Activated T-cell treated with anti-CD3 and anti-CD28 coated beads for 24 hours (primary cell): ENCODE measurements around the gene SLC2A5.

Source experiments
- DNase-seq: peaks from one replicate; pipeline ENCODE4 v3.0.0-alpha.2; 2020; ENCODE audit warnings: low read depth

Gene SLC2A5

DNA sequence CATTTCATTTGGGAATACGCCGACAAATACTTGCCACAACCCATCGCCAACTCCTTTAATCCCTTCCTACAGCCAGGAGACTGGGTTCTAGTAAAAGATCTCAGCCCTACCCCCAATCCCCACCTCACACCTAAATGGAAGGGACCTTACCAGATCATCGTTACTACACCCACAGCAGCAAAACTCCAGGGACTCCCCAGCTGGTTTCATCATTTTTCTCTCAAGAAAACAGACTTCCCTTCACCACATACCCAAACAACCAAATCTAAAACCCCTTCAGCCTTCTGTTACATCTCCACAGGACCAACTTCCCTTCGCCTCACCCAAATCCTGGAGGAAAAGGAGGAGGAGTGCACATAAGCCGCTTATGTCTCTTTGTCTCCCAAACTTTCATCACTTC lies 23.7 kb upstream of the SLC2A5 start:
- DNase-seq = no peak

DNA sequence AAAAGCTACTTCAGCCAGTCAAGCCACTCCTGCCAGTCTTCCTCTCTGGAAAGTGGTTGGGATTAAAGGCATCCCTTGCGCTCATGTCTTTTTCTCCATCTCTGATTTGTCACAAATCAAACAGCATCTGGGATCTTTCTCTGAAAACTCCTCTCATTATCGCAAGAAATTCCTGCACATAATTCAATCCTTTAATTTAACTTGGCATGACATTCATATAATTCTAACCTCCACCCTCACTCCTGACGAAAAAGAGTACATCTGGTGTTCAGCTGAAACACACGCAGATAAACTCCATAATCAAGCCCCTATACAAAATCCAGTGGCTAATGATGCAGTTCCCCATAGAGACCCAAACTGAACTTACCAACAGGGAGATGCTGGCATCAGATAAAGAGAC lies 19.4 kb upstream of the SLC2A5 start:
- DNase-seq = no peak

DNA sequence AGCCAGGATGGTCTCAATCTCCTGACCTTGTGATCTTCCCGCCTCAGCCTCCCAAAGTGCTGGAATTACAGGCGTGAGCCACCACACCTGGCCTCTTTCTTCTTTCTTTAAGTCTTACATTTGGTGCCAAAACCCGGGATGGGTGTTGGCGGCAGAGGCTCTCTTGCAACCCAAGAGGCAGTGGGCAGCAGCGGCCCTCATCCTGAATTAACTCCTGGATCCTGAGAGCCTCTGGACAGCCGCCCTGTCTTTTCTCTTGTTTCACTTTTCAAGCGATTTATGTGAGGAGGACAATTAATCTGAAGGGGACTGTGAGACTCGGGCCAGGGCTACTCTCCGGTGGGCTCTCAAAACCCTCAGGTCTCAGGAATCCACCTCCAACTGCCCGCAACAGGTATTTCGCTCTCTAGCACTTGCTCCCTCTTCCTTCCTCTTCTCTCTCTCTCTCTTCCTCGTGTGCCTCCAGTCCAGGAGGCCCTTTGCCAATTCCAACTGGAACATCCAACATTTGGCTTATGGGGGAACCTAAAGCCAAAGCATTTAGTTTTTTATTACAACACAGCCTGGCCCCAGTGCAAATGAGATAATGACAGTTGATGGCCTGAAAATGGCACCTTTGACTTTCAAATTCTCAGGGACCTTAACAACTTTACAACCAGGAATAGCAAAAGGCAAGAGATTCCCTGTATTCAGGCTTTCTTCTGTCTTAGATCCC lies 18.1 kb upstream of the SLC2A5 start:
- DNase-seq = no peak

DNA sequence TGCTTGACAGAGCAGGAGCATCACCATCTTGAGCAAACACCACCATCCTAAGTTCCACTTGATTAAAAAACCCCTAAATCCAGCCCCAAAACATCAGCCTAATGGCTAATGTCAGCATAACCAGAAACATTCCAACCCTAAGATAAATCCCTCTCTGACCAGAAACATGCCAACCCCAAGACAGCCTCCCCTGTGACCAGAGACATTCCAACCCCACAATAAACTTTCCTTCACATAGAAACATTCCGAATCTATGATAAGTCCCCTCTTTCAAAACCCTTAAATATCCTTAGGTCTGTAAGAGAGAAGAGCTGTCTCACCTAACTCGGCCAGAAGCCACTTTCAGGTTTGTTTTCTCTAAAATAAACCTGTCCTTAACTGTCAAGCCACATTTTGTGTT lies 17.4 kb upstream of the SLC2A5 start:
- no peak for DNase-seq

DNA sequence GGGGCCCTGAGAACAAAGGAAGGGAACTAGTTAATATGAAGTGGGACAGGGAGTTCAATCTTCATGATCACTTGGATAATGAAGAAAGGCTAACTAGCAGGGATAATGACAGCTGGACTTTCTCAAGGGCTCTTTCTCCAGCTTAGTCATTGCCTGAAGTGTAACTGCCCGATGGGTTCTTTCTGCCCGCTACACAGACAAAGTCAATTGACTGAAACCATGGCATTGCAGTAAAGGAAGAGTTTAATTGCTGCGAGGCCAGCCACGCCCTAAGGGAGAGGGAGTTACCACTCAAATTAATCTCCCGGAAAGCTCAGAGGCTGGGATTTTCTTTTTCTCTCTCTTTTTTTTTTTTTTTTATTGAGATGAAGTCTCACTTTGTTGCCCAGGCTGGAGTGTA lies 16.6 kb upstream of the SLC2A5 start:
- no peak for DNase-seq

DNA sequence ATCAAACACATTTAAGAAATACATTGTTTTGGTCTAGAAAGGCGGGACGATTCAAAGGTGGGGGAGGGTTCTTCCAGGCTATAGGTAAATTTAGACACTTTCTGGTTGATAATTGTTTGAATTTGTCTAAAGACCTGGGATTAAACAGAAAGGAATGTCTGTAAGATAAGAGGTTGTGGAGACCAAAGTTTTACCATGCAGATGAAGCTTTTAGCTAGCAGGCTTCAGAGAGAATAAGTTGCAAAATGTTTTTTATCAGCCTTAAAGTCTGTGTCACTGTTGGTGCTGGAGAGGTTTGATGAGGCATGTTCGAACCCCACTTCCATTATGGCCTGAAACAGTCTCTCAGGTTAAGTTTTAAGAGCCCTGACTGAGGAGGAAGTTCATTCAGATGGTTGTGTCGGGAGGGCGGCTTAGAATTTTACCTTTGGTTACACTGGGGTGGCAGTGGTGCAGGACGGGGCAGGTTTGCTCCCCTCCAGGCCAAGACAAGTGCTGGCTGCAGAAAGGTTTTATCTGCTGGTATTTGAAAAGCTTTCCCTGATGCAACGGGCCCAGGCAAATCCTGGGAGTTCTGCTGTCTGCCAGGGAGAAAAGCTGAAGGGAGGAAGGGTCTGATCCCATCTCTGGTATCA lies 16.0 kb upstream of the SLC2A5 start:
- DNase-seq = no peak

DNA sequence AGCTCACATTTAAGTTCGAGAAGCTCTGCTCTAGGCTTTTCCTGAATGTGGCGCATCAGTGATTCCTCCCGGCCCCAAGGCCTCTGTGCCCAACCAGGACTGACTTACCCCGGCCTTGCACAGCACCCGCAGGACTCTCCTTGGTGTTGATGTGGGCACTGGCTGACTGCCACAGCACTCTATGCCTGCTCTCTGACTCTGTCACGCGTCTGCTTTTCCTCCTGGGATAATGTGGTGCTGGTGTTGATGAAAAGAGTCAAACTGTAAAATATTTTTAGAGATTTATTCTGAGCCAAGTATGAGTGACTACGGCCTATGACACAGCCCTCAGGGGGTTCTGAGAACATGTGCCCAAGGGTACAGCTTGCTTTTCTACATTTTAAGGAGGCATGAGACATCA lies 15.5 kb upstream of the SLC2A5 start:
- no peak for DNase-seq

DNA sequence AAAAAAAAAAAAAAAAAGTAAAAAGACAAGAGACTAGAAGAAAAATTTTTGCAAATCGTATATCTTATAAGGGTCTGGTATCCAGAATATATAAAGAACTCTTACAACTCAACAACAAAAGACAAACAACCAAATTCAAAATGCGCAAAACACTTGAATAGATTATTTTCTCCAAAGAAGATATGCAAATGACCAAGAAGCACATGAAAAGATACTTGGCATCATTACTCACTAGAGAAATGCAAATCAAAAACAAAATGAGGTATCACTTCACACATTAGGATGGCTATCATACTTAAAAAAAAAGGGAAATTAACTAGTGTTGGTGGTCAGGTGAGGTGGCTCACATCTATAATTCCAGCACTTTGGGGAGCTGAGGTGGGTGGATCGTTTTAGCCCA lies 12.0 kb upstream of the SLC2A5 start:
- no peak for DNase-seq

DNA sequence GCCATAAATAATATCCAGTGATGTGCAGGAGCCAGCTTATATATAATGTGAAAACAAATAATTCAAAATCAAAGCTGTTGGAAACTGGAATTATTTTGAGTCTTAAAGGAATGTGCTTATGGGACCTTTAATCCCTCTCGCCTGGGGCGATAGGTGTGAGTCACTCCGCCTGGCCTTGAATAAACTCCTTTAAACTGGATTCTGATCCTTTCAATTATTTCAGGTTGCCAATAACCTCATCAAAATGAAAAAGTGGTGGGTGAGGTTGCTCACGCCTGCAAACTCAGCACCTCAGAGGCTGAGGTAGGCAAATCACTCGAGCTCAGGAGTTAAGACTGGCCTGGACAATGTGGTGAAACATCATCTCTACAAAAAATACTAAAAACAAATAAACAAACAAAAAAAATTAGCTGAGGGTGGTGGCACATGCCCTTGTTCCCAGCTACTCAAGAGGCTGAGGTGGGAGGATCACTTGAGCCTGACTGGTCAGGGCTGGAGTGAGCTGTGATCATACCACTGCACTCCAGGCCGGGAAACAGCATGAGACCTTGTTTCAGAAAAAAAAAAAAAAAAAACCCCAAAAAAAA lies 11.4 kb upstream of the SLC2A5 start:
- no peak for DNase-seq

DNA sequence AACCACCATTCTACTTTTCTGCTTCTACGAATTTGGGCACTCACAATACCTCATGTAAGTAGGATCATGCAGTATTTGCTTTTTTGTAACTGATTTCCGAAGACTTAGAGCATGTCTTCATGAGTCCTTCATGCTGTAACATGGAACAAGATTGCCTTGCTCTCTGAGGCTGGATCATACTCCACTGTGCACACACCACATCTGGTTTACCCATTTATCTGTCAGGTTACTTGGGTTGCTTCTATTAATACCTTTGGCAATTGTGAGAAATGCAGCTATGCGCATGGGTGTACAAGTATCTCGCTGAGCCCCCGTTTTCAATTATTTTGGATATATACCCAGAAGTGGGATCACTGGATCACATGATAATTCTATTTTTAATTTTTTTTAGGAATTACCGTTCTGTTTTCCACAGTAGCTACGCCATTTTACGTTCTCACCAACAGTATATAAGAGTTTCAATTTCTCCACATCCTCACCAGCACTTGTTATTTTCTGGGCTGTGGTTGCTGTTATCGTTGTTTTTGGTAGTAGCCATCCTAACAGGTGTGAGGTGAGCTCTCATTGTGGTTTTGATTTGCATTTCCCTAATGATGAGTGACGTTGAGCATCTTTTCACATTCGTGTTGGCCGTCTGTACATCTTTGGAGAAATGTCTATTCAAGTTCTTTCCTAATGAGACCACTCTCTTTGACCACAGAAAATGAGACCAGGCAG lies 10.7 kb upstream of the SLC2A5 start:
- no peak for DNase-seq

DNA sequence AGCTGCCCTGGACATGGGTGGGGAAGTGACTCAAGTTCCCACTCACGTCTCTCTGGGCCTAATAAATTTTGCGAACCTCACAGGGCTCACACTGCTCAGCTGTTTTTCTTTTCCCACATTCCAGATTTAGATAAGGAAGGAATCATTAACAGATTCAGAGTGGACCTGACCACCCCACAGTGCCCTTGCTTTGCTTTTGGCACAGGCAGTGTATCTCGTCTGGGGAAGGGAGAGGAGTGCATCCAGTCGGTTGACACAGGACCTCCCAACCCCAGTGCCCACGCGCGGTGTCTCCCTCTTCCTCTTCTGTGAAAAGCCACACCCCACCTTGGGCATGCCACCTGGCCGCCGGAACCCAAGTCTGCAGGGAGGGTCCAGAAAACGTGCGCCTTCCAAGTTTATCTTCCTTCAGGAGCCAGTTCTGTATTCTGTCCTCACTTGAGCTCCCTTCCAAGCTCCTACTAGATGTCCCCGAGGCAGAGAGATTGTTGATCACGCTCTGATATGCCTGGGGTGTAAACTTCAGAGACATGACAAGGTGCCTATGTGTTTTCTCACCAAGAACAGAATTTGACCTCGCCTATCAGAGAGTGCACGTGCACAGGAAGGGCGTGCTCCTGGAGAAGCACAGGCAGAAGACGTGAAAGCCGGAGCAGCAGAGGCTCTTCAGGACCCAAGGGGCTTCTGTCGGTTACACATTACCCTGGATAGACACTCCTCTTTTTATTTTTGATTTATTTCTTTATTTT lies 9.5 kb upstream of the SLC2A5 start:
- DNase-seq = no peak

DNA sequence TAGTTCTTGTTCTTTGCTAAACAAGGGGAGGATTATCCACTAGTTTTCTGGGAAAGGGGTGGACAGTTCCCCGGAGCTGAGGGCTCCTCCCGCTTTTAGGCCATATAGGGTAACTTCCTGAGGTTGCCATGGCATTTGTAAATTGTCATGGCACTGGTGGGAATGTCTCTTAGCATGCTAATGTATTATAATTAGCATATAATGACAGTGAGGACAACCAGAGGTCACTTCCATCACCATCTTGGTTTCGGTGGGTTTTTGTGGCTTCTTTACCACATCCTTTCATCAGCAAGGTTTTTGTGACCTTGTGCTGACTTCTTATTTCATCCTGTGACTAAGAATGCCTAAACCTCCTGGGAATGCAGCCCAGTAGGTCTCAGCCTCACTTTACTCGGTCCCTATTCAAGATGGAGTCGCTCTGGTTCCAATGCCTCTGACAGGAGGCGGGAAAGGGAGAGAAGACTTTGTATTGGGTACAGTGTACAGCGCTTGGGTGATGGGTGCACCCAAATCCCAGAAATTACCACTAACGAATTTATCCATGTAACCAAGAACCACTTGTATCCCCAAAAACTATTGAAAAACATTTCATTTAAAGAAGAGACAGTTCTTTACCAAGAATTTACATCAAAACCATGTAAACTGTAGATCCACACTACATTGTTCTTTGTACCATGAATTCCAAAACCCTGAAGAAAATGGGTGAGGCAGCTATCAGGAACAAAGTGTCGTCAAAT lies 8.7 kb upstream of the SLC2A5 start:
- DNase-seq = no peak

DNA sequence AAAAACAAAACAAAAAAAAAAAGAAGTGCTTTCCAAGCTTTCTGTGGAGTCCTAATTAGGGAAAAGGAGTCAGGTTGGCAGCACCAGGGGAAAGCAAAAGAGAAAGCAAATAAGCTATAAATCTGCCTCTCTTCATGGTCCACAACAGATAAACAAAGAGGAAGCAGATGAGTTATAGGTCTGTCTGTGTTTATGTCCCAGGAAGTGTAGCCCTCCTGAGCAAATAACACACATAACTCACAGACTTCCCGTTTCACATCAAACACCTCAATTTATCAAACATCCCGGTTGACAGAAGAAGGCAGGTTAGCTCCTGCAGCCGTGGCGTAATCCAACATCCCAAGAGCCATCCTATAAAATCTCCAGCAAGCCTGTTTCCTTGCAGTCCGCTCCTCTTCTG lies 5.6 kb upstream of the SLC2A5 start:
- no peak for DNase-seq

DNA sequence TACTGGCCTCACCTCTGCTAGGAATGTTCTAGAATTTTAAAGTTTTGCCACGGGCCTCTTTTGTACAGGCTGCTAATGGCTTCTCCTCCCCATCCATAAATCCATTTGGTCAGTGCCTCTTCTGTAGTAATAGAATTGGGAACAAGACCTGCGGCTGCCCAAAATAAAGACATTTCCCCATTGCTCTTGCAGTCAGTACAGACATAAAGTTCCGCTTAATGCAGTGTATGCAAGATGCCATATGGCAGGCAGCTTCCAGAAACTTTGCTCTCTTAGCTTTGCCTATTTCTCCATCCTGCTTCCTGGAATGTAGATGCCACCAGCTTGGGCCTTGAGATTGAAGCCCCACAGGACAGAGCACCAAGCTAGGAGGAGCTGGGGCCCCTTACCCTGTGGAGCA lies 3.7 kb upstream of the SLC2A5 start:
- no peak for DNase-seq

DNA sequence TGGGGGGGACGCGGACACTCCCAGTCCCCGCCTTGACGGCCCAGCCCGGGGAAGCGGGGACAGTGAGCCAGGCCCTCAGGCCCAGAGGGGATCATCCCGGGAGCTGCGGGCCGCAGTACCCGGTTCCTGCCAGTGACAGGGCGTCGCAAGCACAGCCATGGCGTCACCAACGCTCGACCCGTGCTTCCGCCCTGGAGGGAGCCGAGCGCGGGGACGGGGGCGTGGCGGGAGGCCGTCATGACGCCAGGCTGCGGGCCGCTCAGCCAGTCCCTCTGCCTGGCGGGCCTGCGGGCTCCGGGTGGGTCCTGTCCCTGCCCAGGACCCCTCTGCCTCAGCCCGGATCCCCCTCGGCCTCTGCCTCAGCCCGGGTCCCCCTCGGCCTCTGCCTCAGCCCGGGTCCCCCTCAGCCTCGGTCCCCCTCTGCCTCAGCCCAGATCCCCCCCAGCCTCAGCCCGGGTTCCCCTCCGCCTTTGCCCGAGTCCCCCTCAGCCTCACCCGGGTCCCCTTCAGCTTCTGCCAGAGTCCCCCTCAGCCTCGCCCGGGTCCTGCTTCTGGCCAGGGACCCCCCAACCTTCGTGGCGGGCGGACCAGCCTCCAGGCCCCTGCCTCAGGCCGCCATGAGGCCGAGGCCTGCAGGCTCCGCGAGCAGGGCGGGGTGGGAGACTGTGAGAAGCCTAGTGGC lies 2.3 kb upstream of the SLC2A5 start:
- DNase-seq = no peak

DNA sequence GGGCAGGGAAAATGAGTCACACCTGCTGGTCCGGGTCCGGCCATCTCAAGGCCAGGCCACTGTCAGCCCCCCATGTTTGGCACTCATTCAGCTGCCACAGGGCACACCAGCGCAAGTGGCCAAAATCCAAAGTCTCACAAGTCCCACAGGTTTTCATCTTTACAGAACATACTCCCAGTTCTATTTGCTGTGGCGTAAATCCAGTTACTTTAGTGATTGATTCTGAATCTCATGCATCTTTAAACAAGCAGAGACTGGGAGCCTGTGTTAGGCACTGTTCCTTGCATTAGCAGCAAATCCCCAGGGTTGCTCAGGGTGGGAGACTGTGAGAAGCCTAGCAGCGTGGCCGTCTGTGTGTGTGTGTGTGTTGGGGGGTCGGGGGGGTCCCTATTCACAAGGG lies 1.1 kb upstream of the SLC2A5 start:
- no peak for DNase-seq

DNA sequence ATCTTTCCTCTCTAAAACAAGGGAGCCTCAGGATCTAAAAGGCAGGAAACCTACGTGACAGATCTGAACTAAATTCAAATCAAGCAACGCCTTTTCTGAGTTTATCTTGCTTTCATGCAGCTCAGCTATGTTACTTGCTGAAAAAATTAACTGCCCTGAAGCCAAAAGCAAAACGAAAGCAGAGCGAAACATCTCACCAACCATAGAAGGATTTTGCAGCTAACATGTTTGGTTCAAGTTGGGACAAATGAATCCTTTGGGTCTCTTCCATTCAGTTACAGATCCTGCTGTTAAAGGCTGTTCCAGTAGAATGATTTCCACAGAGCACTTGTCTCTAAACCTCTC lies 482 bp downstream of the SLC2A5 start:
- DNase-seq = no peak

DNA sequence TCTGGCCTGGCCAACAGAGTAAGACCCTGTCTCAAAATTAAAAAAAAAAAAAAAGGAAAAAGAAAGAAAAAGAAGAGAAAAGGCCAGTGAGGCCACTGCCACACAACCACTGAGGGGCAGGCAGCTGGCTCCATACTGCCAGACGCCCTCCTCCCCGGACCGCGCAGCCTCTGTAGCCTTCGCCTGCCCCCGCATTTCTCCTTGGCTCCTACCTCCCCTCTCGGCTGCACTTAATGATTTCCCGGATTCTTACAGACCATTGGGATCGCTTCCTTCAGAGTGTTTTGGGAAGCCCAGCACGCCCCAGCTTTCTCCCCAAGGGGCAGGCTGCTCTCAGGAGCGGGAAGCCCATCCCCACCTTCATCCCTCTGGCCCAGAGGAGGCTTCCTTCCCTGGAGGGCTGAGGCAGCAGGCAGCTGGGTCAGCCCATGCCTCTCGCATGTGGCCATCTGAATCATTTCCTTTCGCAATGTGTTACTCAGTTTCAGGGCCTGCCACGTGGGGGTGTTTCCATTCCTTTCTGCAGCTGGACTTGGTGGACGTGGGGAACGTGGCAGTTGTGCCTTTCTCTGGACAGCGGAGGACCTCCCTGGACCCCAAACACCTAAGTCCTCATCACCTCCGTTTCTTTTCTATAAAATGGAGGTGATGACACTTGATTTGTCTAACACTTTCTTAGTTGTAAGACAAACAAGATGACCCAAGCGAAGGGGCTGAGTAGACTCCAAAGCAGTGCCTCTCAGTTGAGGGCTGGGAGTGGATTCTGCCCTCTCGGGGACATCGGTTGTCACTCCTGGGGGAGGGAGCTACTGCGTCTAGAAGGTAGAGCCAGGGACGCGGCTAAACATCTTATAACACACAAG lies 2.3 kb downstream of the SLC2A5 start:
- no peak for DNase-seq

DNA sequence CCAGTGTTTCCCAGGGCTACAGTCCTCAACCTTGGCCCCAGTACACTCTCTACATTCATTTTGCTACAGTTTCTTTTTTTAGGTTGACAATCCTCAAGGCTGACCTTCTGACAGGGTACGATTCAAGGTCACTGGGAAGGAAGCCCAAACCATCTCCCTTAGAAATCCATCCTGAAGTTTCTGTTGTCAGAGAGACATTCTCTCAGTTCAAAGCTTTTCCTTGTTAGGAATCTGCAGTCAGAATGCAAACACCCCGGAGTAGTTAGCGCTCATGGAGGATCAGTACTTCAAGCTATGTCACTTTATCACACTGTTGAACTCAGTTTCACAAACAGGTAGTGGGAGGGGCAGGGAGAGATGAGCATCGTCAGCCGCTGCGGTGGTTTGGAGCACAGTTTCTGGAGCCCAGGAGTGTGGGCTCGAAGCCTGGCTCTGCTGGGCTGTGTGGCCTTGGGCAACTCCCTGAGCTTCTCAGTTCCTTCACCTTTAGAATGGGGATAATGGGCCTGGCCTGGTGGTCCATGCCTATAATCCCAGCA lies 4.2 kb downstream of the SLC2A5 start:
- DNase-seq = no peak

DNA sequence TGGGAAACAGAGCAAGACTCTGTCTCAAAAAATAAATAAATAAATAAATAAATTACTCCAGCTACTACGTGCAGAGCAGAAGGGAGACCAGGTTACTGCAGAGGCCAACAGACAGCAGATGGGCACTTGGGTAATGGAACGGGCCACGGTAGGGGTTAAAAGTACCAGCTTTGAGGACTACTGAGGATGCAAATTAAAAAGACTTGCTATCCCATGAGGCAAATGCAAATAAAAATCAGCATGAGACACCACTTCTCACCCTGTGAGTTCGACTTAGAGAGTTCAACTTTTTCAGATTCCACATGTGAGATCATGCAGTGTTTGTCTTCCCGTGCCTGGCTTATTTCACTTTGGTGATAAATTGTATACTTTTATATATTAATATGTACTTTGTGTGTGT lies 6.6 kb downstream of the SLC2A5 start:
- no peak for DNase-seq
